Measurements from ENCODE around the gene NIPSNAP3A. TPM values are rescaled to one million over a fixed set of nuclear protein-coding genes. Genes with fewer than 3 reads are reported as not detected.
A peak's percentile ranks its signal among the peaks of the same experiment; 100 is the strongest.

NIPSNAP3A gene
- total RNA-seq, 1 donor from 2014 or later: 14.9 TPM

DNA sequence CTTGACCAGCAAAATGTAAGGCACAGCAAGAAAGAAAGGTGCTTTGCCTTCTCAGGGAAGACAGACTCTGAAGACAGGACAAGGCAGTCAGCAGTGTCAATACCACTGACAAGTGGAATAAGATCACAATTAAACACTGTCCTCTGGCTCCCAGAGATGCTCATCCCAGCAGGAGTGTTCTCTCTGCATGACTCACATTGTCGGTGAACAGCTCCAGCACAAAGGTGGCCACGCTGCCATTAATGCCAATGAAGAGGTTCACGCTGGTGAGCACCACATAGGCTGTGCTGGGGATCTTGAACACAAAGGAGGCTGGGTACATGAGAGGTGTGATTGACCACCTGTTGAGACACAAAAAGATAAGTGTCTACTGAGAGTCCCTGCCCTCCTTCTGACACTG, 48.4 kb downstream of the NIPSNAP3A start:
- peaks cover 7% of the 10 kb centered on the region for H3K36me3 Mint-ChIP-seq (ENCODE audit: low read depth)
- H3K27ac Mint-ChIP-seq (ENCODE audit: unreplicated experiment): peak overlapping the region; percentile 69
- no peak for DNase-seq (ENCODE audit: low read depth, low spot score)
- H3K27me3 Mint-ChIP-seq (ENCODE audit: low read depth): no peaks in the 10 kb centered on the region
- no peak overlapping the region for H3K4me3 Mint-ChIP-seq
- TF ChIP-seq, protein P1, sequence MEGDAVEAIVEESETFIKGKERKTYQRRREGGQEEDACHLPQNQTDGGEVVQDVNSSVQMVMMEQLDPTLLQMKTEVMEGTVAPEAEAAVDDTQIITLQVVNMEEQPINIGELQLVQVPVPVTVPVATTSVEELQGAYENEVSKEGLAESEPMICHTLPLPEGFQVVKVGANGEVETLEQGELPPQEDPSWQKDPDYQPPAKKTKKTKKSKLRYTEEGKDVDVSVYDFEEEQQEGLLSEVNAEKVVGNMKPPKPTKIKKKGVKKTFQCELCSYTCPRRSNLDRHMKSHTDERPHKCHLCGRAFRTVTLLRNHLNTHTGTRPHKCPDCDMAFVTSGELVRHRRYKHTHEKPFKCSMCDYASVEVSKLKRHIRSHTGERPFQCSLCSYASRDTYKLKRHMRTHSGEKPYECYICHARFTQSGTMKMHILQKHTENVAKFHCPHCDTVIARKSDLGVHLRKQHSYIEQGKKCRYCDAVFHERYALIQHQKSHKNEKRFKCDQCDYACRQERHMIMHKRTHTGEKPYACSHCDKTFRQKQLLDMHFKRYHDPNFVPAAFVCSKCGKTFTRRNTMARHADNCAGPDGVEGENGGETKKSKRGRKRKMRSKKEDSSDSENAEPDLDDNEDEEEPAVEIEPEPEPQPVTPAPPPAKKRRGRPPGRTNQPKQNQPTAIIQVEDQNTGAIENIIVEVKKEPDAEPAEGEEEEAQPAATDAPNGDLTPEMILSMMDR (conservative IDR thresholded peaks at IDR 0.05): no peak
- H3K9me3 Mint-ChIP-seq: no peaks in the 10 kb centered on the region
- H3K4me1 Mint-ChIP-seq: no peaks in the 10 kb centered on the region

DNA sequence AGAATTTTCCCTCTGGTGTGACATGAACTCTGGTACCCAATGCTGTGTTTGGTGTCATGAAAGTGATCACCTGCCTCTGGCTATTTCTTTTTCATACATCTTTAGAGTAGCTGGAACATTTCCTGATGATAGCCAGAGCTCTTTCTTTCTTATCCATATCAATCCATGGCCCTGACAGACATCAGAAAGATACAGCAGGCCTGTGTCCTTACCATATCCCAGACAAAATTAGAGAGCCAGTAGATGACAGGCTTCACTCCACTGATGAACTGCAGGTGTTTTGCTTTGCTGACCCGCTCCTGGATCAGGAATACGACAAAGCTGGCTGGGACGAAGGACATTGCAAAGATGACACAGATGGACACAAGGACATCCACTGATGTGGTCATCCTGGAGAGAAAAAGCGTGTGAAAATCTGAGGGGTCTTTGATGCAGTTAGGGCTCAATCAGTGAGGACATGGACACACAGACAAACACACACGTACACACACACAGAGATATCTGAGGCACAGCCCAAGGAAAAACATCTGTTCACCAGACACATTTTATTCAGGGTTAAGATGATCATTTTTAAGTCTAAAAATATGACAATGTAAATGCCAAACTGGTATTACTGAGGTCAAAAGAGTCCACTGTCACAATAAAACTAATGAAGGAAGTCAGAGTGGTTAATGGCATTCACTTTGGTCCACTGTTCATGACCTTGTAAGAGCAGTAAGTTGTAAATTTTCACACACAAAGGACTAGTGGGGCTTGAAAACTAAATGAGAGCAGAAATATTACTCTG, 50.9 kb downstream of the NIPSNAP3A start:
- H3K4me1 Mint-ChIP-seq: no peaks in the 10 kb centered on the region
- no peaks in the 10 kb centered on the region for H3K9me3 Mint-ChIP-seq
- TF ChIP-seq, protein P1 (conservative IDR thresholded peaks at IDR 0.05): no peak
- H3K4me3 Mint-ChIP-seq: no peak overlapping the region
- peaks cover 7% of the 10 kb centered on the region for H3K36me3 Mint-ChIP-seq (ENCODE audit: low read depth)
- no peaks in the 10 kb centered on the region for H3K27me3 Mint-ChIP-seq (ENCODE audit: low read depth)
- DNase-seq (ENCODE audit: low read depth, low spot score): no peak
- no peak overlapping the region for H3K27ac Mint-ChIP-seq (ENCODE audit: unreplicated experiment)

DNA sequence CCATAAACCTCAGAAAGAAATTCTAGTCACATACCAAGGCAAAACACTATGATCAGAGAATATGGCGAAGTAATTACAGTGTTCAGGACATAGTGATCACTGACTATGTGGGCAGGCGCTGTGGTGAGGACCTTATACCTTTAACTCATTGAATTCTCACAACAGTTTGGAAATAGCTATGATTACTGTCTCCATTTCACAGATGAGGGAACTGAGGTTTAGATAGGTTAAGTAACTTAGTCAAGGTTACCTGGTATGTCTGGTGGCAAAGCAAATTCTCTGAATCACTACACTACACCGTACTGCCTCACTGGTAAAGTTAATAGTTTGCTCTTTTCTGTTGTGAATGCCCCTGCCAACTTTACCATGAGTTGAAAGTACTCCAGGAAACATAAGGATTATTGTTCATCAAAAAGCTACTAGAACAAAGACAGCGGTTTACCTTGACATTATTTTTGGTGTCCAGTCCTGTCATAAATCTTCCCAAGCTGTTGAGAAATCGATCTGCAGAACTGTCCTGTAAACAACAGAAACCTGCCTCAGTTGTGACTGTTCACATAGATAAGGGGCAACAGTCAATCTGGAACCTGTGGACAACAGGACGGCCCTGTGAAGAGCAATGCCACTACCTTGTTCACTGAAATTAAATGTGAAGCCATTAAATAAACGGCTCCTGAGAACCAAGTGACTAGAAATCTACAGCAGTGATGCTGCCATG, 52.7 kb downstream of the NIPSNAP3A start:
- no peak overlapping the region for H3K27ac Mint-ChIP-seq (ENCODE audit: unreplicated experiment)
- no peaks in the 10 kb centered on the region for H3K9me3 Mint-ChIP-seq
- no peak for DNase-seq (ENCODE audit: low read depth, low spot score)
- no peaks in the 10 kb centered on the region for H3K4me1 Mint-ChIP-seq
- H3K27me3 Mint-ChIP-seq (ENCODE audit: low read depth): no peaks in the 10 kb centered on the region
- H3K4me3 Mint-ChIP-seq: no peak overlapping the region
- TF ChIP-seq, protein P1 (conservative IDR thresholded peaks at IDR 0.05): no peak
- no peaks in the 10 kb centered on the region for H3K36me3 Mint-ChIP-seq (ENCODE audit: low read depth)

DNA sequence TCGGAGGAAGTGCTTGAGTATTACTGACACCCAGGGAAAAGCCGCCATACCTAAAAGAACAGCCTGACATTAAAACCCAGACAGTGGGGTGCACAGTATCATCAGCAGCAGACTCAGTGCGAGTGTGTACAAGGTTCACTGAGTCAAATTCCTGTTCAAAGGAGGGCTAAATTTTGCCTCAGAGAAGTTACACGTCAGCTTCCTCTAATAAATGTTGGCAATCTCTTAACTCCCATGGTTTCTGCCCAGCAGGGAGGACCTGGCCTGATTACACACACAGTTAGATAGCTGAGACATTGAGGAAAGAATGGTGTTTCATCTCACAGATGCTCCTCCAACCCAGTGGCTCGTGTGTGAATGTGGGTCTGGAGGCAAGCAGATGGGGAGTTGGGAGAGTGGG, 54.6 kb downstream of the NIPSNAP3A start:
- H3K4me3 Mint-ChIP-seq: no peak overlapping the region
- no peaks in the 10 kb centered on the region for H3K4me1 Mint-ChIP-seq
- TF ChIP-seq, protein P1 (conservative IDR thresholded peaks at IDR 0.05): no peak
- no peak for DNase-seq (ENCODE audit: low read depth, low spot score)
- H3K36me3 Mint-ChIP-seq (ENCODE audit: low read depth): no peaks in the 10 kb centered on the region
- H3K9me3 Mint-ChIP-seq: no peaks in the 10 kb centered on the region
- H3K27me3 Mint-ChIP-seq (ENCODE audit: low read depth): no peaks in the 10 kb centered on the region
- no peak overlapping the region for H3K27ac Mint-ChIP-seq (ENCODE audit: unreplicated experiment)

DNA sequence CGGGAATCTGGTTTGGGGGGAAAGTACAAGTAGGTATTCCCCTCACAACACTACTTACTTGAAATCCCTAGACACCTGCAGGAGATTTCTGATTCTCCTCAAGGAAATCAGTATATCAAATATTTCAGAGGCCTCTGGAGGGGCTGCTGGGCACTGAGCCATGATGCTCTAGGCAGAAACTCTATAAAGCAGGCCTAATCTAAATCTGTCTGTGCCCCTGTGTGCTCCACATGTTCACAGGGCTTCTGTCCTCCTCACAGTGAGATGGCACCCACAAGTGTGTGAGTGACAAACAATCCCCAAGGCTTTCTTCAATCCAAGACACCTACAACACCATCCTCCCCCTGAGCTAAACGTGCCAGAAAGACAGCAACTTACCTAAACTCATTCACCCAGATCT, 55.4 kb downstream of the NIPSNAP3A start:
- TF ChIP-seq, protein P1 (conservative IDR thresholded peaks at IDR 0.05): no peak
- Mint-ChIP-seq H3K27me3 (ENCODE audit: low read depth) (no peaks in the 10 kb centered on the region), H3K4me1 (no peaks in the 10 kb centered on the region), H3K9me3 (no peaks in the 10 kb centered on the region), H3K4me3 (no peak overlapping the region), H3K27ac (ENCODE audit: unreplicated experiment) (peak overlapping the region; percentile 30), H3K36me3 (ENCODE audit: low read depth) (no peaks in the 10 kb centered on the region)
- DNase-seq (ENCODE audit: low read depth, low spot score): no peak

Measured in neural crest cell (in vitro differentiated cells).